Progenitor cell of endocrine pancreas (in vitro differentiated cells): ENCODE results near the gene HS3ST4. TPM values are rescaled to one million over a fixed set of nuclear protein-coding genes. Genes with fewer than 3 reads are reported as not detected.
A peak's percentile ranks its signal among the peaks of the same experiment; 100 is the strongest.

Experiments
- DNase-seq: peaks from one replicate; pipeline ENCODE4 v3.0.0; 2021; ENCODE audit warnings: low spot score; ENCODE audit not compliant: unreplicated experiment
- H3K27ac Mint-ChIP-seq: 2 replicates; pipeline ENCODE4 v1.8.0; 2021; ENCODE audit warnings: mild to moderate bottlenecking, moderate library complexity, mixed read lengths
- H3K27me3 Mint-ChIP-seq: 2 replicates; pipeline ENCODE4 v1.8.0; 2021; ENCODE audit warnings: mixed read lengths
- H3K36me3 Mint-ChIP-seq: 2 replicates; pipeline ENCODE4 v1.8.0; 2022; ENCODE audit warnings: mixed read lengths; ENCODE audit not compliant: insufficient read depth
- H3K4me1 Mint-ChIP-seq: 2 replicates; pipeline ENCODE4 v1.8.0; 2021; ENCODE audit warnings: low read depth, mixed read lengths
- H3K4me3 Mint-ChIP-seq: 2 replicates; pipeline ENCODE4 v1.8.0; 2021; ENCODE audit warnings: low read depth, mild to moderate bottlenecking, moderate library complexity, mixed read lengths
- H3K9me3 Mint-ChIP-seq: 2 replicates; pipeline ENCODE4 v1.8.0; 2021; ENCODE audit warnings: low read depth, mixed read lengths
- CTCF ChIP-seq: fragments of 200-600 bp; sonication (generic); IDR thresholded peaks from one replicate; pipeline ENCODE4 v1.5.0; 2021; ENCODE audit warnings: antibody characterized with exemption, mild to moderate bottlenecking; ENCODE audit not compliant: unreplicated experiment
- total RNA-seq: library from RNA; stranded (reverse); gene quantifications from 2 replicates; pipeline ENCODE4 v1.2.1, GENCODE V29; 2021

HS3ST4 gene
- total RNA-seq, 1 donor from 2014 or later = 0.67 TPM

- H3K4me1 Mint-ChIP-seq = no peaks in the 10 kb centered on the region
- no peak for DNase-seq
- H3K27me3 Mint-ChIP-seq = peaks cover 38% of the 10 kb centered on the region
- no peak for TF ChIP-seq CTCF
- no peaks in the 10 kb centered on the region for H3K36me3 Mint-ChIP-seq
- H3K9me3 Mint-ChIP-seq = peaks cover 10% of the 10 kb centered on the region
- H3K4me3 Mint-ChIP-seq = no peak overlapping the region
- H3K27ac Mint-ChIP-seq = no peak overlapping the region
These were observed 304.3 kb downstream of the HS3ST4 start for GRCh38 chr16:25996052-25996451.

GRCh38 chr16:26005336-26005735 lies 313.6 kb downstream of the HS3ST4 start:
- DNase-seq = no peak
- no peak for TF ChIP-seq CTCF
- peak overlapping the region; percentile 18 for H3K27ac Mint-ChIP-seq
- H3K4me1 Mint-ChIP-seq = peaks cover 5% of the 10 kb centered on the region
- peak overlapping the region; percentile 23 for H3K4me3 Mint-ChIP-seq
- peaks cover 4% of the 10 kb centered on the region for H3K36me3 Mint-ChIP-seq
- H3K9me3 Mint-ChIP-seq = peaks cover 14% of the 10 kb centered on the region
- peaks cover 64% of the 10 kb centered on the region for H3K27me3 Mint-ChIP-seq

GRCh38 chr16:26012376-26012775 lies 320.6 kb downstream of the HS3ST4 start:
- Mint-ChIP-seq H3K4me1 (no peaks in the 10 kb centered on the region), H3K27ac (no peak overlapping the region), H3K27me3 (peaks cover 27% of the 10 kb centered on the region), H3K9me3 (peaks cover 16% of the 10 kb centered on the region), H3K36me3 (peaks cover 2% of the 10 kb centered on the region), H3K4me3 (no peak overlapping the region)
- no peak for DNase-seq
- TF ChIP-seq CTCF = no peak

GRCh38 chr16:26015776-26016175 lies 324.0 kb downstream of the HS3ST4 start:
- no peak for DNase-seq
- peaks cover 16% of the 10 kb centered on the region for H3K9me3 Mint-ChIP-seq

GRCh38 chr16:26016989-26017388 lies 325.2 kb downstream of the HS3ST4 start:
- Mint-ChIP-seq H3K4me1 (no peaks in the 10 kb centered on the region), H3K27me3 (peaks cover 36% of the 10 kb centered on the region), H3K4me3 (no peak overlapping the region), H3K36me3 (peaks cover 2% of the 10 kb centered on the region), H3K27ac (no peak overlapping the region), H3K9me3 (peaks cover 16% of the 10 kb centered on the region)
- no peak for DNase-seq
- no peak for TF ChIP-seq CTCF

More at GRCh38 chr16:26015776-26016175, 324.0 kb downstream of the HS3ST4 start:
- no peak for TF ChIP-seq CTCF
- Mint-ChIP-seq H3K27ac (no peak overlapping the region), H3K27me3 (peaks cover 40% of the 10 kb centered on the region), H3K4me3 (no peak overlapping the region), H3K36me3 (peaks cover 2% of the 10 kb centered on the region), H3K4me1 (no peaks in the 10 kb centered on the region)
